WERI-Rb-1 (cell line): Measurements from ENCODE around the gene ATP6V0D1.

ENCODE experiments used
- DNase-seq: peaks from one replicate; pipeline ENCODE4 v3.0.0-alpha.2; 2020
- H3K27ac ChIP-seq: fragments of 250-450 bp; sonication (Bioruptor Pico); 2 replicates; pipeline ENCODE4 v1.5.1; 2020; ENCODE audit warnings: mild to moderate bottlenecking, moderate library complexity
- H3K27me3 ChIP-seq: fragments of 250-450 bp; sonication (Bioruptor Pico); 2 replicates; pipeline ENCODE4 v1.5.1; 2021; ENCODE audit warnings: mild to moderate bottlenecking, low read depth, moderate library complexity; ENCODE audit not compliant: insufficient read depth, severe bottlenecking
- H3K36me3 ChIP-seq: fragments of 250-450 bp; sonication (Bioruptor Pico); 2 replicates; pipeline ENCODE4 v1.5.1; 2020; ENCODE audit warnings: mild to moderate bottlenecking, moderate library complexity
- H3K4me3 ChIP-seq: 2 replicates; pipeline ENCODE4 v1.5.1; 2011; ENCODE audit warnings: low read depth, mild to moderate bottlenecking, control low read depth, low read length
- H3K9me3 ChIP-seq: fragments of 250-450 bp; sonication (Bioruptor Pico); 2 replicates; pipeline ENCODE4 v1.5.1; 2021; ENCODE audit warnings: mild to moderate bottlenecking, moderate library complexity; ENCODE audit not compliant: severe bottlenecking
- TF ChIP-seq, protein P1 (sequence below): IDR thresholded peaks from 2 replicates; pipeline ENCODE4 v1.5.1; 2011; ENCODE audit warnings: low read depth, mild to moderate bottlenecking, control low read depth, inconsistent platforms, low read length

Gene ATP6V0D1

DNA sequence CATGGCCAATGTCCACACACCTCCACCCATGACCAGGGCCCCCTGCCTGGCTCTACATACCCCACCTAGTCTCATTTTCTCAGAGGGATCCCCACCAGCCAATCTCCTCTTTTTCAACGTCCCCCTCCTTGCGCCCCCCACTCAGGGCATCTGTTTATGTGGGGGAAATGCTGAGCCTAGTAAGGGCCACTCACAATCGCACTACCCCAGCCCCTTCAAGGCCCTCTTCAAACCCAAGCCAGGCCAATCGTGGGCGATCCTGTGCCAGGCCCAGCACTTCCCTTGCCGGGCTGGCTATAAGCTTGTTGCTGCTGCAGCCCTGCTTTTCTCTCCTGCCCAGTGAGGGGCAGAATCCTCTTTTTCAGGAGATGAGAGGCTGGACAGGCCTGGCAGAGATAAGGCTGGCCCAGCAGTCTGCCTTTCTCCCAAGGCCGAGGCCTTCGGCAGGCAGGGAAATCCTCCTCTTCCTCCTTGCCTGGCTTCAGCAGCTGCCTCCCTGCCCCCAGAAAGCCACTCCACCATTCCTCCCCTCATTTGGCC is 33.9 kb downstream of the ATP6V0D1 start:
- Histone ChIP-seq H3K27ac (peak overlapping the region; percentile 43), H3K4me3 (no peak overlapping the region), H3K9me3 (no peaks in the 10 kb centered on the region), H3K36me3 (peaks cover 38% of the 10 kb centered on the region), H3K27me3 (no peaks in the 10 kb centered on the region)
- DNase-seq = no peak
- TF ChIP-seq, protein P1, sequence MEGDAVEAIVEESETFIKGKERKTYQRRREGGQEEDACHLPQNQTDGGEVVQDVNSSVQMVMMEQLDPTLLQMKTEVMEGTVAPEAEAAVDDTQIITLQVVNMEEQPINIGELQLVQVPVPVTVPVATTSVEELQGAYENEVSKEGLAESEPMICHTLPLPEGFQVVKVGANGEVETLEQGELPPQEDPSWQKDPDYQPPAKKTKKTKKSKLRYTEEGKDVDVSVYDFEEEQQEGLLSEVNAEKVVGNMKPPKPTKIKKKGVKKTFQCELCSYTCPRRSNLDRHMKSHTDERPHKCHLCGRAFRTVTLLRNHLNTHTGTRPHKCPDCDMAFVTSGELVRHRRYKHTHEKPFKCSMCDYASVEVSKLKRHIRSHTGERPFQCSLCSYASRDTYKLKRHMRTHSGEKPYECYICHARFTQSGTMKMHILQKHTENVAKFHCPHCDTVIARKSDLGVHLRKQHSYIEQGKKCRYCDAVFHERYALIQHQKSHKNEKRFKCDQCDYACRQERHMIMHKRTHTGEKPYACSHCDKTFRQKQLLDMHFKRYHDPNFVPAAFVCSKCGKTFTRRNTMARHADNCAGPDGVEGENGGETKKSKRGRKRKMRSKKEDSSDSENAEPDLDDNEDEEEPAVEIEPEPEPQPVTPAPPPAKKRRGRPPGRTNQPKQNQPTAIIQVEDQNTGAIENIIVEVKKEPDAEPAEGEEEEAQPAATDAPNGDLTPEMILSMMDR = no peak

DNA sequence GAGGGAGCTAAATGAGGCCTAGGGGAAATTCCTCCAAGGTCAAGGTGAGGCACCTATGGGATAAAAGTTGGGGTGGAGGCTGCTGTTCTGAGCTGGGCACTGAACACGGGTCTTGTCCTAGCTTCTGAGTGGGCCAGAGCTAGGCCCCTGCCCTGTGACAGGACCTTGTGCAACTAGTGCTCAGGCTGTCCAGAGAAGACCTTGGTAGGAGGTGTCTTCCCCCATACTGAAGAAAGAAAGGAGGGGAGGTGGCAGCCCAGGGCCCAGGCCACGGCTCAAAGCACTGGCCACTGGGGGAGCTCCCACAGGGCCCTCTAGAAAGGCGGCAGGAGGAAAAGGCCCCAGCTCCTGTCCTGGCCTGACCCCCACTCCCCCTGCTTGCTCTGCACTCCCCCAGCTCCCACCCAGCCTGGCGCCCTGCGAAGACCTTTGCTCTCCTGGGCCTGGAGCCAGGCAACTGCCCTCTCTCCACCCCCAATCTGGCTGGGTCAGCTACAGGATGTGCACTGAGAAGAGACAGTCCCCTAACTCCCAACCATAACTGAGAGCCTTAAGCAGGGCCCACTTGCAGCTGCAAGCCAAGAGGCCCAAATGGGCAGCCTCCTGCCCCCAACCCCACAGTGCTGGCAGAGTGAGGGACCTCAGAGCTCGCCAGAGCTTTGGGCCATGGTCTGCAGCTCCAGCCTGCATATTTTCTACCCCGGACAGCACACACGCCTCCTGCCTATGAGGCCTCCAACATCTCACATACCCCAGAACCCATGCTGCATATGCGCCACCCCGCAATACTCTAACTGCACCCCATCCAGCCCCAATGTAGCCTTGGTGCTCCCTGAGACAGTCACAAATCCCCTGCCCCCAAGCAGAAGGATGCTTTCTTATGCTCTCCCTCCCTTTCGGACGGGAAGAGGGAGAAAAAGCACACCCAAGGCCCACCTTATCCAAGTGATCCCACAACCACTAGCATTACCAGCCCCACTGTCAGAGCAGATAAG is 34.7 kb downstream of the ATP6V0D1 start:
- peak overlapping the region; percentile 46 for H3K27ac ChIP-seq
- TF ChIP-seq, protein P1 = peak; percentile 15; the same call in 1 of the 2 replicates

DNA sequence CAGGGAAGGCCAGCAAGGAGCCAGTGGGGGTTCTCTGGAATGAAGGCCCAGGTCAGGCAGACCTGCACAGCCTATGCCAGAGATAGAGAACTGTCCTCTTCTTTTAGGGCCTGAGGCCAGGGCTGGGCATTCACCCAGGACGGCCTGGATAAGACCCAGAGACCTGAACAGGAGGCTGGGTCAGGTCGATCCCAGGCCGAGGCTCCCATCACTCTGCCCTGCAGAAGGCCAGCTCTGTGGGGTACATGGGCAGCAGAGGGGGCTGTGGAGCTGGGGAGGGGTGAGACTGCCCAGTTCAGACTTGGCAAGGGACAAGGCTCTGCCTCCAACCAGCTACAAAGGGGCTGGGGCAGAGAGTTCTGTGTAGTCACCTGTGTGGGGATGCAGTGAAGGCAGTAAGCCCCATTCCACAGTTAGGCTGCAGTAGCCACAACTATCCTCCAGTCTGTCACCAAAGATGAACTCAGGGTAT is 35.5 kb downstream of the ATP6V0D1 start:
- no peak for DNase-seq
- H3K27ac ChIP-seq = peak overlapping the region; percentile 26; the same call in 1 of the 2 replicates
- H3K9me3 ChIP-seq = no peaks in the 10 kb centered on the region
- peaks cover 31% of the 10 kb centered on the region for H3K36me3 ChIP-seq
- no peaks in the 10 kb centered on the region for H3K27me3 ChIP-seq
- H3K4me3 ChIP-seq = no peak overlapping the region
- TF ChIP-seq, protein P1 = peak; percentile 18; the same call in 1 of the 2 replicates

More for the DNA sequence above, 34.7 kb downstream of the ATP6V0D1 start:
- H3K9me3 ChIP-seq = no peaks in the 10 kb centered on the region
- DNase-seq = peak; percentile 41
- H3K27me3 ChIP-seq = no peaks in the 10 kb centered on the region
- H3K36me3 ChIP-seq = peaks cover 30% of the 10 kb centered on the region
- H3K4me3 ChIP-seq = no peak overlapping the region

DNA sequence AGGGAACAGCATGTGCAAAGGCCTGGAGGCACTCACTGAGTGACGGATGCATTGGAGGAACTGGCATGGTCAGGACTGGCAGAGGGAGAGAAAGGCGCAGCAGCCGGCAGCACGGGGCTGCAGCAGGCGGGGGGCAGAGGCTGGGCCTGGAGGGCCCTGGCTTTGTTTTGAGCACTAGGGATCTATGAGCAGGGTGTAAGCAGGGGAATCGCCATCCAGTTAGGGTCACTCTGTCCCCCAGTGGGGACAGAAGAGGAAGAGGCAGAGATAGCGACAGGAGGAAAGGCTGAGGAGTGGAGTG is 35.9 kb downstream of the ATP6V0D1 start:
- Histone ChIP-seq H3K27ac (no peak overlapping the region), H3K9me3 (no peaks in the 10 kb centered on the region), H3K36me3 (peaks cover 35% of the 10 kb centered on the region), H3K27me3 (no peaks in the 10 kb centered on the region), H3K4me3 (no peak overlapping the region)
- TF ChIP-seq, protein P1 = no peak
- no peak for DNase-seq

DNA sequence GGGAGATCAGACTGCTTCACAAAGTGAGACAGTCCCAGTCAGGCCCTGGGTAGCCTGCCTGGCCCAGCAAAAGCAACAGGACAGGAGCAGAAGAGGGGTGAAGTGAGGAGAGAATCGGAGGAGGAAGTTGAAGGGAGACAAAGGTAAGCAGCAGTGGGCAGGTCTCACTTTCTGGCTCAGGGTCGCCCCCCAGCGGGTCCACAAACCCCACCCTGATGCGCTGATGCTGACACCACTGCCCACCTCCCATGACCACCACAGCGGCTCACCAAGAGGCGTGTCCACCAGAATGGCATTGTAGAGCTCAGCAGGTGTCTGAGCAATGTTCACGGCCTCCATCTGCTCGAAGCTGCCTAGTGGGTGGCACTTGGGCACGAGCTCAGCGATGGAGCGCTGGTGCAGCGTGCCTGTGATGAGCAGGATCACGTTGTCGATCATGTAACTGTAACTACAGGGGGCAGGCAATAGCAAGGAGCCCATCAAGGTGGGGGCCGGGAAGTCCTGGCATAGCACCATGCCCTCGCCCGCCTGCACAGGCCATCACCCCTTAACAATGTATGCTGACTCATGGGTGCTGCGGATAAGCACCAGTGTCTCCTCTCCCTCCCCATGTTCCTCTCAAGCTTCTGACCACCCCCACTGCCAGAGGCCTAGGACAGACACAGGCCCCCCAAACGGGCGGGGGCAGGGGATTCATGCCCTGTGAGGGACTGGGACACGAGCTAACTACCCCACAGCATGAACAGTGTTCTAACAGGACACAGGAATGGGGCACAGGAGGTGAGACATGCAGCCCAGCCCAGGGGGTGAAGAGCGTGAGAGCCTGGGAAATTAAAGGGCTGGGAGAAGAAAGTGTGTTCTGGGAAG is 36.5 kb downstream of the ATP6V0D1 start:
- Histone ChIP-seq H3K9me3 (no peaks in the 10 kb centered on the region), H3K27ac (peak overlapping the region; percentile 40)

More for the DNA sequence above, 36.5 kb downstream of the ATP6V0D1 start:
- H3K36me3 ChIP-seq = peaks cover 37% of the 10 kb centered on the region
- H3K27me3 ChIP-seq = no peaks in the 10 kb centered on the region
- no peak for DNase-seq
- TF ChIP-seq, protein P1 = peak; percentile 20; the same call in 1 of the 2 replicates
- H3K4me3 ChIP-seq = no peak overlapping the region
